H1 (cell line): ENCODE data around the gene SCYL1. TPM values are rescaled to one million over a fixed set of nuclear protein-coding genes. Genes with fewer than 3 reads are reported as not detected.

Experiments used
- CTCF ChIA-PET: fragments of 300-600 bp; sonication (Branson Sonifier 250); formaldehyde crosslinking; loops from one replicate; lab custom pipeline; 2021; ENCODE audit not compliant: partially characterized antibody; lab: Charles Lee
- POLR2A ChIA-PET: fragments of 300-600 bp; sonication (Branson Sonifier 250); formaldehyde crosslinking; loops from one replicate; lab custom pipeline; 2021; ENCODE audit warnings: inconsistent platforms; ENCODE audit not compliant: partially characterized antibody; lab: Charles Lee
- DNase-seq, 2 experiments: peaks; one replicate each; pipeline versions ENCODE4 v3.0.0 to v3.0.0-alpha.2; 2010 to 2022; ENCODE audit warnings: low spot score in 2 of 2, low read depth in 1 of 2, mixed read lengths in 1 of 2
- FAIRE-seq: peaks from 2 replicates; lab custom pipeline; 2011; peaks lifted over from hg19 to GRCh38; lab: Jason Lieb, UNC
- H2AFZ ChIP-seq: 2 replicates; pipeline ENCODE4 v1.8.1; 2012; ENCODE audit warnings: low read length, inconsistent platforms
- H2AK5ac ChIP-seq: 2 replicates; pipeline ENCODE4 v1.6.1; 2013; ENCODE audit warnings: low read depth, low read length
- H2BK120ac ChIP-seq: replicated peaks from 2 replicates; pipeline ENCODE3; 2013; ENCODE audit warnings: low read depth, low read length, inconsistent platforms
- H2BK12ac ChIP-seq: 2 replicates; pipeline ENCODE4 v1.6.1; 2013; ENCODE audit warnings: low read depth, low read length
- H2BK15ac ChIP-seq: 2 replicates; pipeline ENCODE4 v1.6.1; 2013; ENCODE audit warnings: low read length
- H2BK20ac ChIP-seq: 2 replicates; pipeline ENCODE4 v1.6.1; 2013; ENCODE audit warnings: low read length
- H2BK5ac ChIP-seq: 2 replicates; pipeline ENCODE4 v1.6.1; 2013; ENCODE audit warnings: low read depth, low read length
- H3K14ac ChIP-seq: 2 replicates; pipeline ENCODE4 v1.6.1; 2013; ENCODE audit warnings: inconsistent platforms; ENCODE audit not compliant: insufficient read length
- H3K18ac ChIP-seq: 2 replicates; pipeline ENCODE4 v1.6.1; 2013; ENCODE audit warnings: low read length; ENCODE audit errors: extremely low read depth
- H3K23ac ChIP-seq: 2 replicates; pipeline ENCODE4 v1.6.1; 2013; ENCODE audit warnings: inconsistent platforms; ENCODE audit not compliant: insufficient read length
- H3K23me2 ChIP-seq: 2 replicates; pipeline ENCODE4 v1.6.1; 2013; ENCODE audit warnings: low read depth, low read length
- H3K27ac ChIP-seq: 2 replicates; pipeline ENCODE4 v1.6.1; 2011; ENCODE audit warnings: low read depth, low read length, inconsistent platforms
- H3K27me3 ChIP-seq, 4 experiments: replicated peaks in 1 of 4; 1 replicate in 1 of 4; 2 replicates in 3 of 4; pipeline versions ENCODE4 v1.6.1 to v1.8.1; 2011 to 2013; ENCODE audit warnings: low read length in 3 of 4, mild to moderate bottlenecking in 3 of 4, inconsistent platforms in 2 of 4, mixed read lengths in 2 of 4, moderate library complexity in 1 of 4; ENCODE audit not compliant: control insufficient read depth in 3 of 4, insufficient read depth in 3 of 4; ENCODE audit errors: extremely low read depth in 1 of 4
- H3K36me3 ChIP-seq, 4 experiments: 2 replicates each; pipeline versions ENCODE4 v1.6.1 to v1.8.1; 2011 to 2013; ENCODE audit warnings: mild to moderate bottlenecking in 4 of 4, low read length in 3 of 4, moderate library complexity in 2 of 4, control low read depth in 1 of 4, inconsistent platforms in 1 of 4; ENCODE audit not compliant: insufficient read depth in 4 of 4, control insufficient read depth in 2 of 4
- H3K4ac ChIP-seq: replicated peaks from 2 replicates; pipeline ENCODE3; 2013; ENCODE audit warnings: low read length, low read depth, mixed read lengths, inconsistent platforms; ENCODE audit not compliant: insufficient read length
- H3K4me1 ChIP-seq, 4 experiments: replicated peaks in 1 of 4; 1 replicate in 1 of 4; 2 replicates in 3 of 4; pipeline versions ENCODE4 v1.6.1 to v1.8.1; 2011 to 2013; ENCODE audit warnings: low read length in 3 of 4, inconsistent platforms in 2 of 4, mixed read lengths in 1 of 4; ENCODE audit not compliant: insufficient read depth in 4 of 4, control insufficient read depth in 3 of 4
- H3K4me2 ChIP-seq, 2 experiments: 2 replicates each; pipeline versions ENCODE4 v1.6.1 to v1.8.1; 2011 to 2013; ENCODE audit warnings: low read depth in 2 of 2, low read length in 2 of 2, control low read depth in 1 of 2, inconsistent platforms in 1 of 2, mild to moderate bottlenecking in 1 of 2; ENCODE audit not compliant: insufficient read depth in 1 of 2
- H3K4me3 ChIP-seq, 4 experiments: fragments of 200-600, 300-600 bp in 1 of 4; sonication (generic), shearing (Covaris generic), sonication (Bioruptor Twin) in 1 of 4; 2 replicates each; pipeline versions ENCODE4 v1.5.1 to v1.8.1; 2011 to 2016; ENCODE audit warnings: low read length in 4 of 4, low read depth in 3 of 4, control low read depth in 2 of 4, inconsistent platforms in 2 of 4, mild to moderate bottlenecking in 2 of 4, mixed read lengths in 1 of 4, moderate library complexity in 1 of 4; ENCODE audit not compliant: insufficient read depth in 2 of 4; ENCODE audit errors: extremely low read depth in 1 of 4
- H3K56ac ChIP-seq: replicated peaks from 2 replicates; pipeline ENCODE3; 2013; ENCODE audit warnings: low read depth, mild to moderate bottlenecking, mixed read lengths, low read length, inconsistent platforms; ENCODE audit not compliant: insufficient read length
- H3K79me1 ChIP-seq: 2 replicates; pipeline ENCODE4 v1.6.1; 2013; ENCODE audit warnings: low read depth, low read length, control low read depth
- H3K79me2 ChIP-seq, 2 experiments: 2 replicates each; pipeline versions ENCODE4 v1.6.1 to v1.8.1; 2012 to 2013; ENCODE audit warnings: low read length in 2 of 2, mild to moderate bottlenecking in 2 of 2, inconsistent platforms in 1 of 2; ENCODE audit not compliant: insufficient read depth in 2 of 2, control insufficient read depth in 1 of 2
- H3K9ac ChIP-seq, 4 experiments: replicated peaks in 1 of 4; 1 replicate in 1 of 4; 2 replicates in 3 of 4; pipeline versions ENCODE4 v1.6.1 to v1.8.1; 2011 to 2013; ENCODE audit warnings: low read depth in 3 of 4, low read length in 3 of 4, control low read depth in 2 of 4, mild to moderate bottlenecking in 2 of 4, moderate library complexity in 2 of 4, inconsistent platforms in 1 of 4; ENCODE audit errors: extremely low read depth in 1 of 4
- H3K9me3 ChIP-seq, 2 experiments: 2 replicates each; pipeline versions ENCODE4 v1.6.1 to v1.8.1; 2012 to 2013; ENCODE audit warnings: mild to moderate bottlenecking in 2 of 2, moderate library complexity in 2 of 2, control low read depth in 1 of 2, inconsistent platforms in 1 of 2, low read depth in 1 of 2, low read length in 1 of 2, mixed read lengths in 1 of 2; ENCODE audit not compliant: insufficient read depth in 2 of 2
- H4K20me1 ChIP-seq, 2 experiments: replicated peaks in 1 of 2; 2 replicates each; pipeline versions ENCODE3 to v1.8.1; 2011 to 2013; ENCODE audit warnings: inconsistent platforms in 2 of 2, low read length in 2 of 2, mild to moderate bottlenecking in 1 of 2; ENCODE audit not compliant: insufficient read depth in 2 of 2, control insufficient read depth in 1 of 2
- H4K5ac ChIP-seq: 2 replicates; pipeline ENCODE4 v1.6.1; 2013; ENCODE audit warnings: low read length, low read depth, mixed read lengths, inconsistent platforms; ENCODE audit not compliant: insufficient read length
- H4K8ac ChIP-seq: 2 replicates; pipeline ENCODE4 v1.8.0; 2013; ENCODE audit warnings: mild to moderate bottlenecking, moderate library complexity, low read length, inconsistent platforms; ENCODE audit not compliant: insufficient read depth; ENCODE audit errors: extremely low read depth
- H4K91ac ChIP-seq: replicated peaks from 2 replicates; pipeline ENCODE3; 2013; ENCODE audit warnings: low read length, mixed read lengths, inconsistent platforms; ENCODE audit not compliant: insufficient read length
- CHD1 ChIP-seq: IDR thresholded peaks from 2 replicates; pipeline ENCODE4 v1.6.1; 2012; ENCODE audit warnings: low read depth, low read length, improper control_type of control experiment
- WGBS, 2 experiments: shearing (Covaris generic) in 1 of 2; methylation state at CpG; one replicate each; pipeline versions ENCODE4 v1.1.6 to v1.1.7; 2013 to 2015; ENCODE audit warnings: low lambda C conversion rate in 2 of 2, mixed read lengths in 2 of 2, inconsistent platforms in 1 of 2, low coverage in 1 of 2, missing lambda C conversion rate in 1 of 2; ENCODE audit not compliant: insufficient replicate concordance in 2 of 2, insufficient coverage in 1 of 2, insufficient read length in 1 of 2; ENCODE audit errors: extremely low coverage in 1 of 2, missing lambda C conversion rate in 1 of 2; 5-methylcytosine and 5-hydroxymethylcytosine counted together
- polyA plus RNA-seq, 7 experiments: library from polyadenylated mRNA; depleted of rRNA in 3 of 7; stranded (reverse) in 5 of 7; unstranded in 2 of 7; fragments of >200 nt in 5 of 7; fragments of 200-250 nt in 2 of 7; gene quantifications; 1 replicate in 5 of 7; 2 replicates in 1 of 7; 4 replicates in 1 of 7; pipeline versions ENCODE4 v1.2.1 to v1.2.3, GENCODE V29; 2011 to 2013; ENCODE audit warnings: missing spikeins in 2 of 7, mixed read lengths in 2 of 7
- total RNA-seq: library from RNA; stranded (reverse); fragmentation: NEBNext Ultra II Directional; extraction: Animal tissue kit (Norgen Biotek cat#: 25700); gene quantifications from 2 replicates; pipeline ENCODE4 v1.2.1, GENCODE V29; 2021

SCYL1 gene
- total and polyA plus RNA-seq, 2 of the 8 experiments (the other 6 are each of a cell fraction or from before 2014, with no cell fraction given): 59.8 to 77.7 TPM

DNA sequence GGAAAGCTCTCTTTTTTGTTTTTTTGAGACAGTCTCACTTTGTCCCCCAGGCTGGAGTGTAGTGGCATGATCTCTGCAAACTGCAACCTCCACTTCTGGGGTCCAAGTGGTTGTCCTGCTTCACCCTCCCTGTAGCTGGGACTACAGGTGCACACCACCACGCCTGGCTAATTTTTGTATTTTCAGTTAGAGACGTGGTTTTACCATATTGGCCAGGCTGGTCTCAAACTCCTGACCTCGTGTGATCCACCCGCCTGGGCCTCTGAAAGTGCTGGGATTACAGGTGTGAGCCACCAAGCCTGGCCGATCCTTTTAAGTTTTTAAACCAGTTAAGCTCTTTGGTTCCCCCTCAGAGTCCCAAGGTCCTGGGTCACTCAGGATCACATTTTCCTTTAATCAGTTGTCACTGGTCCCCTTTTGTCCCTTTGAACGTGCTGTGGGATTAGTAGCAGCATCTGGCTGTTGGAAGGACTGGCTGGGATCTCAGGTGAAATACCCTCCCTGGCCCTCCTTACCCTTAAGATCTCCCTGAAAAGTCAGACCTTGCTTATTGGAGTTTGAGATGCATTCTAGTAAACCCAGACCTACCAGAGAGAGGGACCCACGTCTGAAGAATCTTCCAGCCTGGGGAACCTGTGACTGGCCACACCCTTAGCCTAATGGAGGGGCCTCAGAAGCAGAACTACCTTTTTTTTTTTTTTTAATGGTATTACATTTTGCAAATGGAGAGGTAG, 17.9 kb upstream of the SCYL1 start:
- no peak overlapping the region for H3K14ac ChIP-seq
- peaks cover 29 to 45% of the 10 kb centered on the region in 2 experiments for H3K79me2 ChIP-seq
- no peak overlapping the region for H4K8ac ChIP-seq
- no peak overlapping the region for H3K27ac ChIP-seq
- H3K4me3 ChIP-seq: no peak overlapping the region
- no peaks in the 10 kb centered on the region for H3K79me1 ChIP-seq
- CTCF ChIA-PET: interaction anchor here (0.8 to 29.0 kb wide), 9 partner anchors 13 to 140 kb away, joined by 3 to 809 read pairs (median 4); partner anchors contain the start of gene MALAT1
- no peak overlapping the region for H3K9ac ChIP-seq
- H3K27me3 ChIP-seq: no peaks in the 10 kb centered on the region
- no peak overlapping the region for H2AK5ac ChIP-seq
- DNase-seq (peak in 1 of 2 experiments; percentile 63), FAIRE-seq (no peak)
- H2BK15ac ChIP-seq: no peak overlapping the region
- H2BK5ac ChIP-seq: no peak overlapping the region
- peak overlapping the region in 1 of 2 experiments; percentile 12; a peak in 1 of 4 replicates for H3K4me2 ChIP-seq
- POLR2A ChIA-PET: interaction anchor here (0.6 to 29.8 kb wide), 32 partner anchors 2 to 450 kb away, joined by 3 to 1569 read pairs (median 6); partner anchors contain the start of genes DPF2, FAM89B, FRMD8 and MALAT1
- no peak overlapping the region for H2BK12ac ChIP-seq
- H3K4ac ChIP-seq: no peak overlapping the region
- no peak overlapping the region for H4K5ac ChIP-seq
- WGBS, 2 experiments: 59% methylated on average over 7 of the region's 7 CpGs; no CpG with 5 or more reads in 1 of the 2 experiments
- H3K4me1 ChIP-seq: peaks cover 0 to 7% (median 3%) of the 10 kb centered on the region in 4 experiments; a peak in 4 of 7 replicates
- no peak overlapping the region for H4K91ac ChIP-seq
- no peaks in the 10 kb centered on the region; the same call in 1 of the 2 replicates for H3K23me2 ChIP-seq
- H3K18ac ChIP-seq: no peak overlapping the region
- peaks cover 31 to 35% of the 10 kb centered on the region in 2 experiments for H4K20me1 ChIP-seq
- H3K23ac ChIP-seq: no peak overlapping the region
- no peaks in the 10 kb centered on the region for H3K9me3 ChIP-seq
- H2BK120ac ChIP-seq: no peak overlapping the region
- H3K36me3 ChIP-seq: peaks cover 35 to 48% (median 42%) of the 10 kb centered on the region in 4 experiments
- no peak overlapping the region for H2BK20ac ChIP-seq
- no peak overlapping the region for H3K56ac ChIP-seq
- no peak overlapping the region for H2AFZ ChIP-seq
- TF ChIP-seq CHD1: no peak
